Heart left ventricle (tissue), 13 donors: ENCODE results near the gene NSF.
"Not testable (repeated sequence)": the region's sequence is repeated elsewhere in the genome, so short reads cannot be mapped to it uniquely, and the experiment has no call there.

Experiments used
- POLR2A ChIP-seq, 2 donors: fragments of 450-650 bp; IDR thresholded peaks; one replicate each; pipeline ENCODE4 v1.6.1; 2017; ENCODE audit warnings: antibody characterized with exemption in 2 of 2, mild to moderate bottlenecking in 2 of 2, moderate library complexity in 2 of 2
- TF ChIP-seq, protein P1 (sequence below), 12 donors: fragments of 200-600 bp; sonication (generic) in 4 of 12; IDR thresholded peaks; one replicate each; pipeline versions ENCODE4 v1.5.0 to v1.8.0; 2018 to 2022; ENCODE audit warnings: antibody characterized with exemption in 12 of 12, mild to moderate bottlenecking in 5 of 12
- donor health status: ischemic (EF 13 %, LVEDD 7.1; RV severe dilation, severe dysfunction).
- donor health status: DM: no; HTN: yes; CAD: no.
- donor health status: DM: no; HTN: no; CAD: no.
- donor health status: ischemic (EF 25% LVEDD 6.9; RV normal size, moderate dysfunction).
- donor health status: ischemic (EF 25% LVEDD 5.7; RV mildly dilated, moderate dysfunction).
- donor health status: ischemic (EF 35%, LVEDD 5.7; RV mildly dilated, moderate dysfunction).
- donor health status: nonischemic (EF 11% LVEDD 7.7; RV severe dilation, severe dysfunction).
- donor health status: DM: yes; HTN: yes; CAD: no.
- donor health status: PGD.
- donor health status: ischemic (EF 29% LVEDD 5.4; RV normal size, mild dysfunction).
- donor health status: nonischemic (EF 23%, LVEDD 6.1; RV moderate dilation, normal function).

DNA sequence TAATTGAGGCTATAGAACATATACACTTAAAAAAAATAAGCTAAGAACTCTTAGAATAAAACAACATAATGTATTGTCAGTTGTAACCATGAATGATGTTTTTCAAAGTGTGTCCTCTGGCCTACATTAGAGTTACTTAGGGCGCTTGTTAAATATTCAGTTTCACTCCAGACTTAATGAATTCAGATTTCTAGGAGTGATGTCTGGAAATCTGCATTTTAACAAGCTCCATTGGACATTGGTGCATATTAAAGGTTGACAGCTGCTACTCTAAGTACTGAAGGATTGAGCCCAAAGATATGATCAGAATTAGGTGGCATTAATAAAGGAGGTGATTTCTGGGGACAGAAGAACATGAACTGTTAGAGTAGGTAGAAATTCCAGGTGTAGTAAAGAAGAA is 72.7 kb downstream of the NSF start:
- TF ChIP-seq, protein P1, sequence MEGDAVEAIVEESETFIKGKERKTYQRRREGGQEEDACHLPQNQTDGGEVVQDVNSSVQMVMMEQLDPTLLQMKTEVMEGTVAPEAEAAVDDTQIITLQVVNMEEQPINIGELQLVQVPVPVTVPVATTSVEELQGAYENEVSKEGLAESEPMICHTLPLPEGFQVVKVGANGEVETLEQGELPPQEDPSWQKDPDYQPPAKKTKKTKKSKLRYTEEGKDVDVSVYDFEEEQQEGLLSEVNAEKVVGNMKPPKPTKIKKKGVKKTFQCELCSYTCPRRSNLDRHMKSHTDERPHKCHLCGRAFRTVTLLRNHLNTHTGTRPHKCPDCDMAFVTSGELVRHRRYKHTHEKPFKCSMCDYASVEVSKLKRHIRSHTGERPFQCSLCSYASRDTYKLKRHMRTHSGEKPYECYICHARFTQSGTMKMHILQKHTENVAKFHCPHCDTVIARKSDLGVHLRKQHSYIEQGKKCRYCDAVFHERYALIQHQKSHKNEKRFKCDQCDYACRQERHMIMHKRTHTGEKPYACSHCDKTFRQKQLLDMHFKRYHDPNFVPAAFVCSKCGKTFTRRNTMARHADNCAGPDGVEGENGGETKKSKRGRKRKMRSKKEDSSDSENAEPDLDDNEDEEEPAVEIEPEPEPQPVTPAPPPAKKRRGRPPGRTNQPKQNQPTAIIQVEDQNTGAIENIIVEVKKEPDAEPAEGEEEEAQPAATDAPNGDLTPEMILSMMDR (IDR thresholded peaks at IDR 0.05), result not testable (repeated sequence)
- not testable (repeated sequence) for TF ChIP-seq POLR2A (IDR thresholded peaks at IDR 0.05)
